K562 (cell line): ENCODE measurements around the gene PRPF38A. TPM values are rescaled to one million over a fixed set of nuclear protein-coding genes. Genes with fewer than 3 reads are reported as not detected.

Experiments
- BRD4 ChIP-seq: fragments of 200-600 bp; sonication (generic); IDR thresholded peaks from 2 replicates; pipeline ENCODE4 v1.6.1; 2017; ENCODE audit warnings: inconsistent platforms
- CHD7 ChIP-seq: fragments of 200-600 bp; sonication (generic); IDR thresholded peaks from one replicate; pipeline ENCODE4 v1.6.1; 2012; ENCODE audit warnings: mild to moderate bottlenecking, low read depth, low read length, inconsistent platforms
- HOXB6 ChIP-seq: fragments of 250-450 bp; sonication (Bioruptor Pico); IDR thresholded peaks from 2 replicates; pipeline ENCODE4 v1.5.1; 2022; ENCODE audit warnings: mild to moderate bottlenecking, borderline replicate concordance
- REST ChIP-seq, 2 experiments: fragments of 450-650 bp; formaldehyde crosslinking in 1 of 2; IDR thresholded peaks; 2 replicates each; pipeline versions ENCODE4 v1.4.0 to v1.6.1; 2014 to 2020; ENCODE audit warnings: mild to moderate bottlenecking in 2 of 2, borderline replicate concordance in 1 of 2, low read depth in 1 of 2
- polyA plus RNA-seq, 8 experiments: library from polyadenylated mRNA; depleted of rRNA in 4 of 8; stranded (reverse) in 5 of 8; unstranded in 3 of 8; fragments of >200 nt; fragmentation: Nextera tagmentation in 2 of 8; fragmentation: Illumina TruSeq in 1 of 8; extraction: Ambion mirVana in 2 of 8; extraction: Trizol in 1 of 8; gene quantifications; 2 replicates each; pipeline versions ENCODE4 v1.2.1 to v1.2.3, GENCODE V29; 2011 to 2014; ENCODE audit warnings: inconsistent platforms in 1 of 8, missing spikeins in 1 of 8
- total RNA-seq, 7 experiments: library from RNA; depleted of rRNA in 6 of 7; stranded (reverse); fragments of >200 nt in 6 of 7; fragmentation: Illumina TruSeq in 2 of 7; extraction: Trizol in 2 of 7; gene quantifications; 2 replicates each; pipeline versions ENCODE4 v1.2.1 to v1.2.3, GENCODE V29; 2011 to 2021; ENCODE audit warnings: low replicate concordance in 1 of 7

PRPF38A gene
- total and polyA plus RNA-seq, 9 of the 15 experiments (the other 6 are each of a cell fraction or from before 2014, with no cell fraction given), result 53.6 to 198 (median 89.2) TPM

- TF ChIP-seq REST (IDR thresholded peaks at IDR 0.05; ENCODE audit: borderline replicate concordance) (peak; percentile 96), REST (CRISPR knock-in tag; IDR thresholded peaks at IDR 0.05; ENCODE audit: low read depth) (peak; percentile 23), HOXB6 (CRISPR knock-in tag) (no peak), BRD4 (peak; percentile 37; the same call in 1 of the 2 replicates), CHD7 (no peak)
These were observed 38.5 kb upstream of the PRPF38A start, which contains the start of gene CC2D1B (continued) for GRCh38 chr1:52365746-52366516.
